Astrocyte (in vitro differentiated cells and primary cell): ENCODE measurements around the gene NAV2. TPM values are rescaled to one million over a fixed set of nuclear protein-coding genes. Genes with fewer than 3 reads are reported as not detected.
A peak's percentile ranks its signal among the peaks of the same experiment; 100 is the strongest.

Experiments
- DNase-seq: peaks from one replicate; pipeline ENCODE4 v3.0.0-alpha.2; 2010; ENCODE audit warnings: low read depth
- FAIRE-seq: peaks from 2 replicates; lab custom pipeline; 2011; peaks lifted over from hg19 to GRCh38; lab: Jason Lieb, UNC
- H2AFZ ChIP-seq: 2 replicates; pipeline ENCODE4 v1.6.0; 2012; ENCODE audit warnings: low read depth, low read length, inconsistent platforms
- H3K27ac ChIP-seq: 2 replicates; pipeline ENCODE4 v1.5.1; 2011; ENCODE audit warnings: low read depth, low read length, inconsistent platforms
- H3K27me3 ChIP-seq: 2 replicates; pipeline ENCODE4 v1.6.0; 2011; ENCODE audit warnings: low read length, inconsistent platforms; ENCODE audit not compliant: insufficient read depth
- H3K36me3 ChIP-seq: 2 replicates; pipeline ENCODE4 v1.5.1; 2011; ENCODE audit warnings: low read length, inconsistent platforms; ENCODE audit not compliant: insufficient read depth
- H3K4me1 ChIP-seq: 2 replicates; pipeline ENCODE4 v1.5.1; 2011; ENCODE audit warnings: low read length, inconsistent platforms; ENCODE audit not compliant: insufficient read depth
- H3K4me2 ChIP-seq: 2 replicates; pipeline ENCODE4 v1.6.0; 2012; ENCODE audit warnings: low read length, inconsistent platforms
- H3K4me3 ChIP-seq: 2 replicates; pipeline ENCODE4 v1.5.1; 2011; ENCODE audit warnings: low read depth, mild to moderate bottlenecking, low read length, inconsistent platforms; ENCODE audit not compliant: insufficient read depth
- H3K79me2 ChIP-seq: 2 replicates; pipeline ENCODE4 v1.6.0; 2012; ENCODE audit warnings: mild to moderate bottlenecking, low read length, inconsistent platforms; ENCODE audit not compliant: insufficient read depth
- H3K9ac ChIP-seq: 2 replicates; pipeline ENCODE4 v1.6.0; 2012; ENCODE audit warnings: mild to moderate bottlenecking, low read length, inconsistent platforms
- H3K9me3 ChIP-seq: 2 replicates; pipeline ENCODE4 v1.5.1; 2012; ENCODE audit warnings: low read depth, mild to moderate bottlenecking, low read length, inconsistent platforms; ENCODE audit not compliant: insufficient read depth
- H4K20me1 ChIP-seq: 2 replicates; pipeline ENCODE4 v1.6.0; 2012; ENCODE audit warnings: low read length, inconsistent platforms; ENCODE audit not compliant: insufficient read depth
- H3K27ac Mint-ChIP-seq: one replicate; pipeline ENCODE4 v1.8.0; 2021; ENCODE audit warnings: mild to moderate bottlenecking, mixed read lengths; ENCODE audit not compliant: unreplicated experiment
- H3K27me3 Mint-ChIP-seq: one replicate; pipeline ENCODE4 v1.8.0; 2021; ENCODE audit warnings: low read depth, mixed read lengths; ENCODE audit not compliant: unreplicated experiment
- H3K36me3 Mint-ChIP-seq: one replicate; pipeline ENCODE4 v1.8.0; 2021; ENCODE audit warnings: low read depth, mixed read lengths; ENCODE audit not compliant: unreplicated experiment
- H3K4me1 Mint-ChIP-seq: one replicate; pipeline ENCODE4 v1.8.0; 2021; ENCODE audit warnings: low read depth, mixed read lengths; ENCODE audit not compliant: unreplicated experiment
- H3K4me3 Mint-ChIP-seq: one replicate; pipeline ENCODE4 v1.8.0; 2021; ENCODE audit warnings: mild to moderate bottlenecking, moderate library complexity, mixed read lengths; ENCODE audit not compliant: unreplicated experiment
- H3K9me3 Mint-ChIP-seq: one replicate; pipeline ENCODE4 v1.8.0; 2021; ENCODE audit warnings: mild to moderate bottlenecking, mixed read lengths; ENCODE audit not compliant: unreplicated experiment
- EZH2 ChIP-seq: IDR thresholded peaks from 2 replicates; pipeline ENCODE4 v1.6.1; 2012; ENCODE audit warnings: mild to moderate bottlenecking, low read length, inconsistent platforms; ENCODE audit not compliant: insufficient read depth
- total RNA-seq: library from RNA; stranded (reverse); gene quantifications from 2 replicates; pipeline ENCODE4 v1.2.1, GENCODE V29; 2021
- TF ChIP-seq, protein P1 (sequence below): IDR thresholded peaks from 2 replicates; pipeline ENCODE4 v1.5.1; 2011; ENCODE audit warnings: low read depth, mild to moderate bottlenecking, inconsistent platforms, low read length, moderate library complexity; ENCODE audit not compliant: insufficient read depth

NAV2 gene
- total RNA-seq, 1 donor from 2014 or later, result 20.6 TPM

DNA sequence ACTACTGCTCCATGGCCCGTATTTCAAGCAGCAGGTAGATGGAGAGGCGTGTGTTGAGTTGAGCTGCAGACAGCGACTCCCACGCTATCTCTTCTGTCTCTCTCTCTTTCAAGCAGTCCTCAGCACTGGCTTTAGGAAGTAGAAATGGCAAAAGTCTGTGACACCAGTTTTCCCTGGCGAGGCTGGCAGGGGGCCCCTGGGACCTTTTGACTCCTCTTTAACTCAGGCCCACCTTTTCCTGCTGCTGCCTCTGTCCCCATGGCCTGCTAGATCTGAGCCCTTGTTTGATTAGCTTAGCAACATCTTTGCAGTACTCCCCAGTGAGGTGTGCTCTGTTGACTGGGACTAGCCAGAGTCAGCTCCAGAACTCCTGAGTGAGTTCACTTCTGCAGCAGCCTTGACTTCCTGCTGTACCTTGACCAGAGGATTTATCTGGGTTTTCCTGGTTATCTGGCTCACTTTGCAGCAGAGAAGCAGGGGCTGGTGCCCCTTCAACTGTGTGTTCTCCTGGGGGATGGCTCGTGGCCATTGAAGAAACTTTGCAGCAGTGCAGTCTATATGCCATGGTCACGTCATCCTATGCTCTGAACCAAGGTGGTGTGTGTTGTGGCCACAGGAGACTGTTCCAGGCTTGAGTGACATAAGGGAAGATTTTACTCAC lies 263.8 kb downstream of the NAV2 start:
- Histone ChIP-seq H3K4me1 (peaks cover 9% of the 10 kb centered on the region), H3K79me2 (no peaks in the 10 kb centered on the region), H4K20me1 (no peaks in the 10 kb centered on the region), H3K9me3 (no peaks in the 10 kb centered on the region), H3K4me3 (no peak overlapping the region), H3K27me3 (no peaks in the 10 kb centered on the region), H3K9ac (no peak overlapping the region), H3K4me2 (no peak overlapping the region), H3K27ac (no peak overlapping the region), H2AFZ (no peak overlapping the region), H3K36me3 (no peaks in the 10 kb centered on the region)
- Mint-ChIP-seq H3K27me3 (peaks cover 3% of the 10 kb centered on the region), H3K27ac (peak overlapping the region; percentile 27), H3K4me1 (peaks cover 51% of the 10 kb centered on the region), H3K4me3 (no peak overlapping the region), H3K9me3 (no peaks in the 10 kb centered on the region), H3K36me3 (no peaks in the 10 kb centered on the region)
- DNase-seq (no peak), FAIRE-seq (no peak)
- TF ChIP-seq, protein P1, sequence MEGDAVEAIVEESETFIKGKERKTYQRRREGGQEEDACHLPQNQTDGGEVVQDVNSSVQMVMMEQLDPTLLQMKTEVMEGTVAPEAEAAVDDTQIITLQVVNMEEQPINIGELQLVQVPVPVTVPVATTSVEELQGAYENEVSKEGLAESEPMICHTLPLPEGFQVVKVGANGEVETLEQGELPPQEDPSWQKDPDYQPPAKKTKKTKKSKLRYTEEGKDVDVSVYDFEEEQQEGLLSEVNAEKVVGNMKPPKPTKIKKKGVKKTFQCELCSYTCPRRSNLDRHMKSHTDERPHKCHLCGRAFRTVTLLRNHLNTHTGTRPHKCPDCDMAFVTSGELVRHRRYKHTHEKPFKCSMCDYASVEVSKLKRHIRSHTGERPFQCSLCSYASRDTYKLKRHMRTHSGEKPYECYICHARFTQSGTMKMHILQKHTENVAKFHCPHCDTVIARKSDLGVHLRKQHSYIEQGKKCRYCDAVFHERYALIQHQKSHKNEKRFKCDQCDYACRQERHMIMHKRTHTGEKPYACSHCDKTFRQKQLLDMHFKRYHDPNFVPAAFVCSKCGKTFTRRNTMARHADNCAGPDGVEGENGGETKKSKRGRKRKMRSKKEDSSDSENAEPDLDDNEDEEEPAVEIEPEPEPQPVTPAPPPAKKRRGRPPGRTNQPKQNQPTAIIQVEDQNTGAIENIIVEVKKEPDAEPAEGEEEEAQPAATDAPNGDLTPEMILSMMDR, result no peak
- TF ChIP-seq EZH2, result no peak

DNA sequence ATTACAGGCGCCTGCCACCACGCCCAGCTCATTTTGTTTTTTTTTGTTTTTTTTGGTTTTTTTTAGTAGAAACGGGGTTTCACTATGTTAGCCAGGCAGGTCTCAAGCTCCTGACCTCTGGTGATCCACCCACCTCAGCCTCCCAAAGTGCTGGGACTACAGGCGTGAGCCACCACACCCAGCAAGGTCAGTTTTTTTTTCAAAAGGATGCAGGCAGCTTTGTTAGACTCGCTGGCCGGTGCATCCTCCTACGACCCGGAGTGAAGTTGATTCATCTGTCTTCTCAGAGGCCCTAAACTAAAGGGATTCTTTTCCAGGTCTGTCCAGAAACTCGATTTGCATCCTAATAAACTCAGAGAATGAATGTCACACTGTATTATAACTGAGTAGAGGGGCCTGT lies 265.3 kb downstream of the NAV2 start:
- H3K9me3 Mint-ChIP-seq, result no peaks in the 10 kb centered on the region
- no peaks in the 10 kb centered on the region for H4K20me1 ChIP-seq
- peaks cover 3% of the 10 kb centered on the region for H3K27me3 Mint-ChIP-seq
- FAIRE-seq (no peak), DNase-seq (no peak)
- no peak for TF ChIP-seq EZH2
- TF ChIP-seq, protein P1, result no peak
- no peaks in the 10 kb centered on the region for H3K36me3 Mint-ChIP-seq
- no peaks in the 10 kb centered on the region for H3K79me2 ChIP-seq
- H3K4me1 ChIP-seq, result peaks cover 9% of the 10 kb centered on the region
- no peaks in the 10 kb centered on the region for H3K9me3 ChIP-seq
- H3K27ac Mint-ChIP-seq, result peak overlapping the region; percentile 94
- H3K4me1 Mint-ChIP-seq, result peaks cover 49% of the 10 kb centered on the region
- no peaks in the 10 kb centered on the region for H3K36me3 ChIP-seq
- H3K4me2 ChIP-seq, result no peak overlapping the region
- H3K27ac ChIP-seq, result no peak overlapping the region
- no peak overlapping the region for H2AFZ ChIP-seq
- no peaks in the 10 kb centered on the region for H3K27me3 ChIP-seq
- no peak overlapping the region for H3K4me3 Mint-ChIP-seq
- no peak overlapping the region for H3K9ac ChIP-seq
- H3K4me3 ChIP-seq, result no peak overlapping the region
